Activated T-cell treated with anti-CD3 and anti-CD28 coated beads for 48 hours (primary cell): ENCODE measurements around the gene ZNRF3.
"Not testable (repeated sequence)": the region's sequence is repeated elsewhere in the genome, so short reads cannot be mapped to it uniquely, and the experiment has no call there.

ENCODE experiments used
- DNase-seq: peaks from one replicate; pipeline ENCODE4 v3.0.0-alpha.2; 2020; ENCODE audit warnings: low read depth

The ZNRF3 gene

DNA sequence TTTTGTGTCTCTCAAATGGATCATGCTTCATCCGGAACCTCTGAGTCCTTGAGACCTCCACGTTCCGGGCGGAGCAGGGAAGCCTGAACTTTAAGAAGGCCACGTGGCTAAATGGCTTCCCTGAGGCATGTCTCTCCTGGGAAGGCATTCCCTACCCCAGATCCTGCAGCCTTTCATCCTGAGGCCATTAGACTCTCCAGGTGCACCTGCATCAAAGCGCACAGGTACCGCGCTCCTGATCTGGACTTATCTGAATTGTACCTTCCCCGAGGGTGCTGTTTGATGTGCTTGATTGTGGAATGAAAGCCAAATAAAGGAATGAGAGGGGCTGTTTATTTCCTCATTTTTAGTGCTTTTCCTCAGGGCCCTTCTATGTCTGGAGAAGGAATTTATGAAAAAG, 155.8 kb downstream of the ZNRF3 start:
- DNase-seq, result no peak

DNA sequence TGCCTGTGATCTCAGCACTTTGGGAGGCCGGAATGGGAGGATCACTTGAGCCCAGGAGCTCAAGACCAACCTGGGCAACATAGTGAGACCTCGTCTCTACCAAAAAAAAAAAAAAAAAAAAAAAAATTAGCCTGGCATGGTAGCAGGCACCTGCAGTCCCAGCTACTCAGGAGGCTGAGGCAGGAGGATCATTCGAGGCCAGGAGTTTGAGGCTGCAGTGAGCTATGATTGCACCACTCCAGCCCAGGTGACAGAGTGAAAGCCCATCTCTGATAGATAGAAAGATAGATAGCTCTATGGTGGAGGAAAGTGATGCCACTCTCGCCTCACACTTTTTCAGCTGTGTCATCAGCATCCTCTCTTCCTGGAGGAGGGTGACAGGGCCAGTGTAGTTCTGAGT, 156.3 kb downstream of the ZNRF3 start:
- not testable (repeated sequence) for DNase-seq

DNA sequence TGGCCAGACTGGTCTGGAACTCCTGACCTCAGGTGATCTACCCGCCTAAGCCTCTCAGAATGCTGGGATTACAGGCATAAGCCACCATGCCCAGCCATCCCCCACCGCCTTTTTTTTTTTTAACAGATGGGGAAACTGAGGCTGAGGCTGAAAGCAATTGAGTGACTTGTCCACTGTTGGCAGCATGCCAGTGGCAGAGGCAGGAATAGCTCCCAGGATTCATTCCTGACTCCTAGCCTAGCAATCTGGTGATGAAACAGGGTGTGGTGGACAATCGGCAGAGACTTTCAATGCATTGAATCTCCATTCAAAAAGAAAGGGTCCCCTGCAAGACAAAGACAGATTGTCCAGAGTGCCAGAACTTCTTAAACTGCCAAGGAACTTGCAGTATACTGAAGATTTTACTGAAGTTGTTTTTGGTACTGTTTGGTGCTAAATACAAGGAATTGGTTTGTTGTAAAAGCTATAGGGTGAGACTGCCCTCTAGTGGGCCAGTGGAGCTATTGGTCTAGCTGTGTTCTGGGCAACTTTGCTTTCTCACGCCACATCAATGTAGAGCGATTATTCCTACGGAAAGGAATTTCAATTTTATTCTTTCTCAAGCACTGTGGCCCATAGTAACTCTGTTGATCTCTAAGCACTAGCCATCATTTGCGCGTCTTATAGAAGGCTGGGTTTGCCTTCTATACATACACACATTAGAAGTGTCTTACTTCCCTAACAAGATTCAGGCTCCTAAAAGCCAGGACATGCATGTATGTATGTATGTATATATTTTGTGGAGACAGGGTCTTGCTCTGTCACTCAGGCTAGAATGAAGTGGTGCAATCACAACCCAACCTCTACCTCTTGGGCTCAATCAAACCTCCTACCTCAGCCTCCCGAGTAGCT, 157.3 kb downstream of the ZNRF3 start:
- DNase-seq, result peak; percentile 25

DNA sequence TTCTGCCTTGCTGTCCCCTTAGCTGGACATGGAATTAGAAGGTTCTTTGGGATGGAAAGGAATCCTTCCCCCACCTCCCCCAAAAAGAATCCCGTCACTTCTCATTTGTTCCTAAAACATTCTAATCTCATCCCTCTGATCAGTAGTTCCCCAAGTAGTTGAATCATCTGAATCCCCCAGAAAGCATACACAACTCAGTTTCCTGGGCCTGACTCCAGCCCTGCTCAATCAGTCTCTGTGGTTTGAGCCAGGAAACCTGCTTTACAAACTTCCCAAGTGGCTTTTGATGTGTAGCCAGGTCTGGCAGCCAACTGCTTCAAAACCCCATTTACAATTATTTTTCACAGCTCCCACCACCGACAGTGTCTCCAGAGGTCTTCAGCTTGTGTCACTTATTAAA, 158.0 kb downstream of the ZNRF3 start:
- DNase-seq, result no peak

DNA sequence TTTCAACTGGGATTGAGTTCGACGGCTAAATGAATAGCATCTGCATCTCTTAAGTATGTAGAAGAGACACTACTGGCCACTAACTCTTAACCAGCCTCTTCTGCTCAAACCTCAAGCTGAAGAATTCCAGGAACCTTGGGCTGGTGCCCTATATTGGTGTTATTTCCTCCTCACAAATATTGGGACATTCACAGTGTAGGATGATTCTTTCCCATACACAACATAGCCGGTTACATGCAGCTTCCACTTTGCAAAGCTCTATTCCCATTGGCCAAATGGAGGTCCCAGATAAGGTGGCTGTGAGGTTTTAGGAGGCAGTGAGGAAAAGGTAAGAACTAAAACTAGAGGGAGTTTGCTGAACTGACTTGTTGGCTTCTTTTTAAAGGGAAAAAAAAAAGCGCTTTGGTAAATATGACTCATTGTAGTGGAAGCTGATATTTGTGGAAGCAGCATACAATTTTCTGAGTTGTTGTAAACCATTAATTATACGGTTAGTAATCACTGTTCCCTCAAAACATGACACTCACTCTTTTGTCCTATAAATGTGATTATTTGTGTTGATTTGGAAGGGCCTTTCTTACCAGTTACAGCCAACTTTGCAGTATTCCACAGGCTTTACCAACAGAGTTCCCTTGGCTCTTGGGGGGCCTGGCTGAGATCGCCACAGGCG, 160.7 kb downstream of the ZNRF3 start:
- DNase-seq, result no peak

DNA sequence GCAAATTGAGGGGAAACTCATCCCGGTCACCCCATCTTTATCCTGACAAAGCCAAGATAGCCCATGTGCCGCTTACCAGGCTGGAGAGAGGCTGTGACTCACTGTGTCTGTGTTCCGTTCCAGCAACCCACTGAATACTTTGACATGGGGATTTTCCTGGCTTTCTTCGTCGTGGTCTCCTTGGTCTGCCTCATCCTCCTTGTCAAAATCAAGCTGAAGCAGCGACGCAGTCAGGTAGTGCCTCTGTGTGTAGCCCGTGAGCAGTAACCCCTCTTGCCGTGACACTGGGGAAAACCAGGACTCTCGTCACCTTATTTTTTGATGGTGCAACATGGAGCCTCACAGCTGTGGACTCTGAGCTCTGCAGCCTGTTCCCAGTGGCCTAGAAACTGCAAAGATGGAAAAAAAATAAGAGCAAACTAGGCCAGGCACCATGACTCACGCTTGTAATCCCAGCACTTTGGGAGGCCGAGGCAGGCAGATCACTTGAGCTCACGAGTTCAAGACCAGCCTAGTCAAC, 161.3 kb downstream of the ZNRF3 start:
- no peak for DNase-seq

DNA sequence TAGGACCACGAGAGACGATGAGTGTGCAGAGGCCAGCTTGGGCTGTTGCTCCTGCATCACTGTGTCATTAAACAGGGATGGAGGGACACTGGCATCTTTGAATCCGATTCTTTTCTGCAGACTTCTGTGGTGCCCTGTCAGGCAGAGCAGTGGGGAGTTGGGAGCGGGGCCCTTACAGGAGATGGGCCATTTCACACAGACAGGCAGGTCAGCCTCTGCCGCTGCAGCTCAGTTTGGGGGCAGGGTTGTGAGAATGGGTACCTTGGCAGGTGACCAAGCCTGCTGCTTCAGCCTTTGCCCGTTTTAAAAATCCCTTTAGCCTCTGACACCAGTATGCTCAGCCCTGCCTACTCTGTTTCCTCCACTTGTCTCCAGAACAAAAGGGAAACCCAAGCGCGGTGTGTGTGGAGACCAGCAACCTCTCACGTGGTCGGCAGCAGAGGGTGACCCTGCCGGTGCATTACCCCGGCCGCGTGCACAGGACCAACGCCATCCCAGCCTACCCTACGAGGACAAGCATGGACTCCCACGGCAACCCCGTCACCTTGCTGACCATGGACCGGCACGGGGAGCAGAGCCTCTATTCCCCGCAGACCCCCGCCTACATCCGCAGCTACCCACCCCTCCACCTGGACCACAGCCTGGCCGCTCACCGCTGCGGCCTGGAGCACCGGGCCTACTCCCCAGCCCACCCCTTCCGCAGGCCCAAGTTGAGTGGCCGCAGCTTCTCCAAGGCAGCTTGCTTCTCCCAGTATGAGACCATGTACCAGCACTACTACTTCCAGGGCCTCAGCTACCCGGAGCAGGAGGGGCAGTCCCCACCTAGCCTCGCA, 165.7 kb downstream of the ZNRF3 start:
- no peak for DNase-seq

DNA sequence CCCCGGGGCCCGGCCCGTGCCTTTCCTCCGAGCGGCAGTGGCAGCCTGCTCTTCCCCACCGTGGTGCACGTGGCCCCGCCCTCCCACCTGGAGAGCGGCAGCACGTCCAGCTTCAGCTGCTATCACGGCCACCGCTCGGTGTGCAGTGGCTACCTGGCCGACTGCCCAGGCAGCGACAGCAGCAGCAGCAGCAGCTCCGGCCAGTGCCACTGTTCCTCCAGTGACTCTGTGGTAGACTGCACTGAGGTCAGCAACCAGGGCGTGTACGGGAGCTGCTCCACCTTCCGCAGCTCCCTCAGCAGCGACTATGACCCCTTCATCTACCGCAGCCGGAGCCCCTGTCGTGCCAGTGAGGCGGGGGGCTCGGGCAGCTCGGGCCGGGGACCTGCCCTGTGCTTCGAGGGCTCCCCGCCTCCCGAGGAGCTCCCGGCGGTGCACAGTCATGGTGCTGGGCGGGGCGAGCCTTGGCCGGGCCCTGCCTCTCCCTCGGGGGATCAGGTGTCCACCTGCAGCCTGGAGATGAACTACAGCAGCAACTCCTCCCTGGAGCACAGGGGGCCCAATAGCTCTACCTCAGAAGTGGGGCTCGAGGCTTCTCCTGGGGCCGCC, 166.4 kb downstream of the ZNRF3 start:
- no peak for DNase-seq

DNA sequence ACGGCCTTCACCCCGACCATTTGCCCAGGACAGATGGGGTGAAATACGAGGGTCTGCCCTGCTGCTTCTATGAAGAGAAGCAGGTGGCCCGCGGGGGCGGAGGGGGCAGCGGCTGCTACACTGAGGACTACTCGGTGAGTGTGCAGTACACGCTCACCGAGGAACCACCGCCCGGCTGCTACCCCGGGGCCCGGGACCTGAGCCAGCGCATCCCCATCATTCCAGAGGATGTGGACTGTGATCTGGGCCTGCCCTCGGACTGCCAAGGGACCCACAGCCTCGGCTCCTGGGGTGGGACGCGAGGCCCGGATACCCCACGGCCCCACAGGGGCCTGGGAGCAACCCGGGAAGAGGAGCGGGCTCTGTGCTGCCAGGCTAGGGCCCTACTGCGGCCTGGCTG, 167.1 kb downstream of the ZNRF3 start:
- DNase-seq, result no peak

DNA sequence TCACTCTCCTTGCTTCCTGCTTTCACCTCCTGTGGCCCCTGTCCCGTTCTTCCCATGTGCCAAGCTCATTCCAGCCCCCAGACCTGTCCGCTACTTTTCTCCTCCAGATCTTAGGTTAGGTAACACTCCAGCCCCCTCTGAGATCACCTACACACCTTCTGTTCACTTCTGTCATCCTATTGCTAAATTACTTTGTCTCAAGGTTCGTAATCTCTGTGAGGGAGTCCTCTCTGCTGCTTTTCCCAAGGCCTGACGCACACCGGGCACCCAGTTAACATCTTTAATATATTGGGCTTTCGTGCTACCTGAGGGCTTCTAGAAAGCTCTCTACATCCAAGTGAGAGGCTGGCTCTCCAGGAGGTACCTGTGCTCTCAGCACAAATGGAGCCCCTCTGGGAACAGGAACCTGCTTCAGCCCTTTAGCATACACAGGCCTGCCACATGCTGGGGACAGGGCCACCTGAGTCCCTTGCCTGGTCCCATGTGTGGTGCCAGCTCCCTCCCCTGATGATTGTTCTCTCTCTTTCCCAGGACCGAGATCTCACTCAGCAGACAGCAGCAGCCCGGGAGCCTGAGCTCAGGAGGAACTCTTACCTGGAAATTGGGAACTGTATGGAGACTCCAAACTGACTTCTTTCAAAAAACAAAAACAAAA, 169.8 kb downstream of the ZNRF3 start:
- no peak for DNase-seq

DNA sequence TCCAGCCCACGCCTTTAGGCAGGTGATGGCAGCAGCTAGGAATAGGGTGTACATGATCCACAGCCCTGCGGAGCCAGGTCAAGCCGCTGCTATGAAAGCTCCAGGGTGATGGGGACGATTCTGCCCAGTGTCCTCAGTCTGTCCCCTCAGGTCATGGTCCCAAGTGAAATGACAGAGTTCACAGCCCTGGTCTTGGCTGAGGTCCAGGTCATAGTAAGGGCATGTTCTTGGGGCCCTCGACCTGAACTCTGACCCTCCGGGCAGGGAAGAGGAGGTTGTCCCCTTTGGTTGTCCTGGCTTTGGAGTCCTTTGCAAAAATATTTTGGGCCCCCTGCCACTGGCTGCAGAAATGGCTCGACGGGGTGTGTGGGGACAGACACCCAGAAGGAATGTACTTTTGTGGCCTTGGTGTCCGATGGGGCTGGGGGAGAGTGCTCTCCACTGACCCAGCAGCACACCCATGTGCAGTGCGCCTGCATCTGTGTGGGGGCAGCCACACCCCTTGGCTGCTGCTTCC, 170.9 kb downstream of the ZNRF3 start:
- DNase-seq, result no peak

DNA sequence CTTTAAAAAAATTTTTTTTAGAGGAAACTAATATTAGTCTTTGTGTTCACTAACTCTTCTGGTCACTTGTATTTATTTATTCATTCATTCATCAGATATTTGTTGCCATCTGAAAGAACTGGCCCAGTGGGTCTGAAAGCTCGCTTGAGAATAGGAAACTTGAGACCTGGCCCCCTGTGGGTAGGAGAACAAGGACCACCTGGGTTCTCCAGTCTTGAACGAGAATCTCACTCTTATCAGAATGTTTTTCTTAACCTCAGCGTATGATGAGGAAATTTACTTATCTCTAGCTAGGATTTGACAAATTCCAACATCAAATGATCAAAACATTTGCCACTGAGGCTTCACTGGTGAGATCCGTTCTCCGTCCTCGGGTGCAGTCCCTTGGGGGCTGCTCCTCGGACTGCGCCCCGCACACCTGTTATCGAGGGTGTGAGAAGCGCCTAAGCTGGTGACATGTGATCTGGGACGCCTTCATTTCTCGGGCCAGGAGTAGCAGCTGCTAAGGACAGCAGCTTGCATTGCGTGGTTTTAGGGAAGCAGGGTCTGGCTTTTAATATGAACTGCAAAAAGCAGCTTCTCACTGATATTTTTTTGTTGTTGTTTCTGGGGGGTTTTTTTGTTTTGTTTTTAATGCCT, 171.9 kb downstream of the ZNRF3 start:
- no peak for DNase-seq

DNA sequence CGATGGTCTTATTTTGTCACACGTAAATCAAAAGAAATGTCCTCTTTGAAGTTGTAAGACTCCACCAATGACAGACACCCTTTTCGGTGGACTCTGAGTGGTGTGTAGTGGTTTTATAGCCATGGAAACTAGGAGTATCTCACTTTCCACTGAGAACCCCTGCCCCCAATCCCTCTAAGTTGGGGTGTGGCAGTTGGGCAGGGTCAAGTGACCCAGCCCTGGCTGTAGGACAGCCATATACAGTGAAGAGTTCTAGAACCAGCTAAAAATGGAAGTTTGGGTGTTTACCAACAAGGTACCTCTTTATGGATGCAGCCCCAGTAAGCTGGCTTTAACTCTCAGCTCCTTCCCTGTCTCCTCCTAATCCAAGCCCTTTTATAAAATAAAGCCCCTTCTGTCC, 173.1 kb downstream of the ZNRF3 start:
- DNase-seq, result no peak

DNA sequence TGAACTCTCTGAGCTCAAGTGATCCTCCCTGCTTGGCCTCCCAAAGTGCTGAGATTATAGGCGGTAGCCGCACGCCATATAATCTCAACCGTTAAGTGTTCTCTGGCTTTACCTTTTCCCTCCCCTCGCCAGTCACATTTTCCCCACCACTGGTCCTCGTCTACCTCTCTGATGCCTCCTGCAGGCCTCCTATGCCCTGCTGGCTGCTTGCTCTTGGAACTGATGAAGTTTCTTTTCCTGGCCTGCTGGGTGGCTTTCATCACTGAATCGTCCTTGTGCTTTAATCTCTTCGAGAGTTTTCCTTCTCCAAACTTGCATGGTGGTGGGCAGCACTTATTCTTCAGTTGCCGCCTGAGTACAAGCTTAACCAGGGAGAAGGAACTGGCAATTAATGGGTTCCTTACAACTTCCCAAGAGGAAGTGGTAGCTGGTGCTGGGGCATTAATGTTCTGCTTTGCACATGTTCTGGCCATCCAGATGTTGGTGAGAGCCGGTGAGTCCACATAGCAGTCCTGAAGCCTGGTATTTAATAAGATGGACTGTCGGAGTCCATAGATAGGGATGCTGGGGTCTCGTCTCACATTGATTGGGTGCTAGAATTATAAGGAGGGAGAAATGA, 177.0 kb downstream of the ZNRF3 start:
- DNase-seq, result no peak

DNA sequence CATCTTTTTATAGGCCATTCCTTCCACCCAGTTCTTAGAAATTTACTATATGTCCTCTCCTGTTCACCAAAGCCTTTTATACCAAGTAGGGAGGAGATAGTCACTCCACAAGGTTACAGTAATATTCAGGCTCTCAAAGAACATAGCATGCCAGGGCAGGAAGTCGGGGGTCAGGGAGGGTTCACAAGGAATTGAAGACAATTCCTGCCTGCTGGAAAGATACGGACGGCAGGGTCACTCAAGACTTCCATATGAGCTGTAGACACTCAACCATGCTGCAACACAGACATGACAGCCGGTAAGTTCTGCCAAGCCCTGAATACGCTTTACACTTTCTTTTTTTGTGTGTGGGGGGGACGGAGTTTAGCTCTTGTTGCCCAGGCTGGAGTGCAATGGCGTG, 177.6 kb downstream of the ZNRF3 start:
- no peak for DNase-seq

DNA sequence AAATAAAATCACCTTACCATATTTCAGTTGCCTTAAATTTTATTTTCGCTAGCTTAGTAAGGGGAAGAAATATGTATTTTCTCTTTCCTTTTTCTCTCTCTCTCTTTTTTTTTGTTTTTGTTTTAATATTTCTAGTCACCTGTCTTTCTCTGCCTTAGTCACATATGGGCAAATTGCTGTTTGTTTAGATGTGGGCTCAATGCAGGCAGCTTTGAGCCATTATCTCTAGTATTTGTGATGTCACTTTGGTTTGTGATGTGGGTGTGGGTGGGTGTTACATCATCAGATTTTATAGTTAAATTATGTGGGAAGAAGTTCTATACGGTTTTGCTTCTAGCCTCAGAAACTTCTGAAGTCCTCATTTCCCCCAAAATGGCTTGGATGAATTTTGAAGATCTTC, 178.4 kb downstream of the ZNRF3 start, which contains the start of gene C22orf31:
Gene C22orf31, minus strand, starts transcription at position 59 of the 400 bp plus-strand sequence. Its CDS starts 39 bp downstream, at position 20.
- no peak for DNase-seq

DNA sequence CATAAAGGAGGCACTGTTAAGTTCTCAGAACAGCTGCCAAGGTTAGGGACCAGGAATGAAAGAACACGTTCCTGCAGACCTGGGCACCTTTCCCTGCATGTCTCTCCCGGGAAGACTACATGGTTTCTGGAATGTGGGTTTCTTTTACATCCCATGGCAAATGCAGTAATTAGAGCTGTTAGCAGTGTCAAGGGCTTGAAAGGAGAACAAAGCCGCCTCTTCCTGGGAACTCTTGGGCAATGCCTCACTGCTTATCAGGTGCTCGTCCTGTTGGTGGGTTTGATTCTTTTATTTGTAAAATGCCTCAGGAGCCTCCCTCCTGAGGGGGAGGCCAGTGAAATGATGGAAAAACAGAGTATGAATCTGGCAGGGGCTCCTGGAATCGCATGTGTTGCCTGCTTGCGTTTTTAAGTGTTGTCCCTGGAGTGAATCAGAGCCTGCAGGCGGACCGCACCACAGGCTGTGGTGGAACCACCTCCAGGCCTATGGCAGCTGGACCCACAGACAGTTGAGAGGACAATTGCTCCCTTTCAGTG, 179.0 kb downstream of the ZNRF3 start:
- no peak for DNase-seq

DNA sequence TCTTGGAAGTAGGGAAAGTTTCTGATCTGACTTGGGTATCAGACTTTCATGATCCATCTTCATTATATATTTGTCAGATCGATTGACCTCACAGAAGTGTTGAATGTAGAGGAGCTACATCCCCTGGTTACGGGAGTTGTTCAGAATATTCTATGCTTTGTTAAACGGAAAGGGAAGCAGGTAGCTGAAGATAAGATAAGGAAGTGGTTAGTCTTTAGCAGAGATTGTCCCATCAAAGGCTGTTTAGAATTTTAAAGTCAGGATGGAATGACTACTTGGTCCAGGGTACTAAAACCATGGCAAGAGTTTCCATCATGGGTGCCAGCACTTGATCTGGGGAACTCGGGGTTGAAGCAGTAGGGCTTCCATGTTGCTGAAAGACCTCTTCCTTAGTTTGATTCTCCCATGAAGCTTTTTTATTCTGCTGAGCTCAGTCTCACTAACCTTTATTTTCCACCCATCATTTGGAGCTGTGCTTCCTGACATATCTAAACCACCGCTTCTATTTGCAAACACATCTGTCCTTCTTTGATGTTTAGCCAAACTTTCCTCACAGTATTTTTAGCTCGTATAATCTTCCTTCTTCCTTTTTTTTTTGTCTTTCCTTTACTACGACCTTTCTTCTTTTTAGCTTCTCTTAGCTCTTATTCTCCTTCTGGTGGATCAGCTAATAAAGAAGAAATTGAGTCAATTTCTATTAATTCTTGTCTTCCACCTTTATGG, 182.3 kb downstream of the ZNRF3 start:
- DNase-seq, result no peak

DNA sequence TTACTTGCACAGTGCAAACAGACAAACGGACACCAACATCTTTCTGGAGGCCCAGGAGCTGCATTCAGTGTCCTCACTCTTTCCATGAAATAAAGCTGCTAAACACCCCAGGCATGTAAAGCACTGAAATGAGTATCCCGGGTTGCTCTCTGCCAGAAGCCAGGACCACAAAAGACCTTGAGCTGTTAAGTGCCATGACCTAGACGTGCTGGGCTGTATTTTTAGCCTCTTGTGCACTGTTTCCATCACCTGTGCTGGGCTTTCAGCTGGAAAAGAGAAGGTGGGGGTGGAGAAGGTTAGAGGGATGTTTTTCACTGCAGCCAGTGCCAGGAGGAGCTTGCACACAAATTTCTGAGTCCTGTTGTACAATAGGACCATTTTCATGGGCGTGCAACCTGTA, 186.1 kb downstream of the ZNRF3 start:
- no peak for DNase-seq
